HEK293 (cell line): ENCODE results near the gene MRLN.

ENCODE experiments used
- BCL6B ChIP-seq: fragments of 450-650 bp; formaldehyde crosslinking; IDR thresholded peaks from 2 replicates; pipeline ENCODE4 v1.5.1; 2017; ENCODE audit warnings: missing biosample characterization, missing genetic modification characterization
- INSM2 ChIP-seq: fragments of 450-650 bp; formaldehyde crosslinking; IDR thresholded peaks from 2 replicates; pipeline ENCODE4 v1.5.1; 2016; ENCODE audit warnings: missing biosample characterization, missing genetic modification characterization
- PBX3 ChIP-seq: sonication (generic); formaldehyde crosslinking; IDR thresholded peaks from 2 replicates; pipeline ENCODE4 v1.8.1; 2022; ENCODE audit warnings: mild to moderate bottlenecking, moderate library complexity, missing genetic modification reagents
- SETDB1 ChIP-seq: IDR thresholded peaks from one replicate; pipeline ENCODE4 v1.6.1; 2017; ENCODE audit warnings: mild to moderate bottlenecking, low read length, moderate library complexity, mixed read lengths; ENCODE audit not compliant: insufficient read length
- ZEB2 ChIP-seq: fragments of 450-650 bp; formaldehyde crosslinking; IDR thresholded peaks from 2 replicates; pipeline ENCODE4 v1.5.1; 2016; ENCODE audit warnings: missing biosample characterization, missing genetic modification characterization
- ZNF148 ChIP-seq: fragments of 450-650 bp; formaldehyde crosslinking; IDR thresholded peaks from 2 replicates; pipeline ENCODE4 v1.5.0; 2017; ENCODE audit warnings: missing biosample characterization, missing genetic modification characterization, borderline replicate concordance
- ZNF248 ChIP-seq: fragments of 450-650 bp; formaldehyde crosslinking; IDR thresholded peaks from 2 replicates; pipeline ENCODE4 v1.5.1; 2017; ENCODE audit warnings: missing biosample characterization, missing genetic modification characterization
- ZNF394 ChIP-seq: fragments of 450-650 bp; formaldehyde crosslinking; IDR thresholded peaks from 2 replicates; pipeline ENCODE4 v1.5.1; 2016; ENCODE audit warnings: missing biosample characterization, missing genetic modification characterization, mild to moderate bottlenecking, moderate library complexity, borderline replicate concordance
- ZNF518A ChIP-seq: fragments of 450-650 bp; formaldehyde crosslinking; conservative IDR thresholded peaks from 2 replicates; pipeline ENCODE4 v1.5.1; 2016; ENCODE audit warnings: low read depth, missing biosample characterization, missing genetic modification characterization
- ZNF555 ChIP-seq: fragments of 450-650 bp; formaldehyde crosslinking; conservative IDR thresholded peaks from 2 replicates; pipeline ENCODE4 v1.5.1; 2017; ENCODE audit warnings: missing biosample characterization, mild to moderate bottlenecking, missing genetic modification characterization, inconsistent platforms
- ZNF626 ChIP-seq: fragments of 450-650 bp; sonication (Bioruptor Pico); formaldehyde crosslinking; IDR thresholded peaks from 2 replicates; pipeline ENCODE4 v1.5.1; 2018; ENCODE audit warnings: missing biosample characterization, missing genetic modification characterization, inconsistent platforms
- ZNF654 ChIP-seq: fragments of 450-650 bp; formaldehyde crosslinking; IDR thresholded peaks from 2 replicates; pipeline ENCODE4 v1.5.1; 2016; ENCODE audit warnings: low read depth, missing biosample characterization, missing genetic modification characterization
- ZNF660 ChIP-seq: fragments of 450-650 bp; IDR thresholded peaks from 2 replicates; pipeline ENCODE4 v1.5.1; 2018; ENCODE audit warnings: missing biosample characterization, mild to moderate bottlenecking, missing genetic modification characterization
- ZNF791 ChIP-seq: fragments of 450-650 bp; formaldehyde crosslinking; IDR thresholded peaks from 2 replicates; pipeline ENCODE4 v1.5.1; 2016; ENCODE audit warnings: missing biosample characterization, missing genetic modification characterization

The MRLN gene

DNA sequence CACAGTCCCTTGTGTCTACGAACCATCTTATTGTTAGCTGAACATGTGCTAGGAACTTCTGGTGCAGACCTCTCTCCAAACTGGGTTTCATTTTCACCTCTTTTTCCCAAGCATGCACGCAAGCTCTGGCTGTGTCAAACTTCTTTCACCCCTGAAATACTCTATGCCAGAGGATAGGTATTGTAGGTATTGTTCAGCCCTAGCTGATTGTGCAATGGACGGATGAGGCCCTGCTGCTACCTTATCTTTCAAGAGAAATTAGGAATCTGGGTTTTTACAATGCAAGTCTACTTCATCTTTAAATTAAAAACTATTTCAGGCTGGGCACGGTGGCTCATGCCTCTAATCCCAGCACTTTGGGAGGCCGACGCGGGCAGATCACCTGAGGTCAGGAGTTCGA is 28.3 kb upstream of the MRLN start (continued):
- TF ChIP-seq ZNF518A (tag by site-specific recombination) (no peak), ZNF148 (tag by site-specific recombination) (no peak), ZNF791 (no peak), BCL6B (tag by site-specific recombination) (no peak), ZNF394 (tag by site-specific recombination) (no peak), ZNF248 (tag by site-specific recombination) (no peak), ZNF555 (no peak), PBX3 (CRISPR knock-in tag) (no peak), SETDB1 (no peak), INSM2 (tag by site-specific recombination) (no peak), ZEB2 (tag by site-specific recombination) (no peak), ZNF660 (tag by site-specific recombination) (no peak), ZNF654 (tag by site-specific recombination) (no peak), ZNF626 (no peak)
